ENCODE measurements around the gene ACSF3.

DNA sequence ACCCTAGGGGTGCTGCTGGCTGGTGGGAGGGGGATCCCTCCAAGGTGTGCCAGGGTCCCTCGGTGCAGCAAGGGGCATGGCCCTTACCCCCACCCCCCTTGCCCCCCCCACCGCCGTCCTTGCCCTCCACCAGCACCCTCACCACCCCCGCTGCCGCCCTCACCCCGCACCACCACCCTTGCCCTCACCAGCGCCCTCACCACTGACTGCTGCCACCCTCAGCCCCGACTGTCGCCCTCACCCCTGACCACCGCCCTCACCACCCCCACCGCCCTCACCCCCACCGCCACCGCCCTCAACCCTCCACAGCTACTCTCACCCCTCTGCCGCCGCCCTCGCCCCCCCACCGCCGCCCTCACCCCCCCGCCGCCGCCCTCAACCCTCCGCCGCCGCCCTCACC, 23.1 kb upstream of the ACSF3 start:
- TF ChIP-seq, protein P1, sequence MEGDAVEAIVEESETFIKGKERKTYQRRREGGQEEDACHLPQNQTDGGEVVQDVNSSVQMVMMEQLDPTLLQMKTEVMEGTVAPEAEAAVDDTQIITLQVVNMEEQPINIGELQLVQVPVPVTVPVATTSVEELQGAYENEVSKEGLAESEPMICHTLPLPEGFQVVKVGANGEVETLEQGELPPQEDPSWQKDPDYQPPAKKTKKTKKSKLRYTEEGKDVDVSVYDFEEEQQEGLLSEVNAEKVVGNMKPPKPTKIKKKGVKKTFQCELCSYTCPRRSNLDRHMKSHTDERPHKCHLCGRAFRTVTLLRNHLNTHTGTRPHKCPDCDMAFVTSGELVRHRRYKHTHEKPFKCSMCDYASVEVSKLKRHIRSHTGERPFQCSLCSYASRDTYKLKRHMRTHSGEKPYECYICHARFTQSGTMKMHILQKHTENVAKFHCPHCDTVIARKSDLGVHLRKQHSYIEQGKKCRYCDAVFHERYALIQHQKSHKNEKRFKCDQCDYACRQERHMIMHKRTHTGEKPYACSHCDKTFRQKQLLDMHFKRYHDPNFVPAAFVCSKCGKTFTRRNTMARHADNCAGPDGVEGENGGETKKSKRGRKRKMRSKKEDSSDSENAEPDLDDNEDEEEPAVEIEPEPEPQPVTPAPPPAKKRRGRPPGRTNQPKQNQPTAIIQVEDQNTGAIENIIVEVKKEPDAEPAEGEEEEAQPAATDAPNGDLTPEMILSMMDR (IDR thresholded peaks at IDR 0.05) = no peak
- TF ChIP-seq, protein P2, sequence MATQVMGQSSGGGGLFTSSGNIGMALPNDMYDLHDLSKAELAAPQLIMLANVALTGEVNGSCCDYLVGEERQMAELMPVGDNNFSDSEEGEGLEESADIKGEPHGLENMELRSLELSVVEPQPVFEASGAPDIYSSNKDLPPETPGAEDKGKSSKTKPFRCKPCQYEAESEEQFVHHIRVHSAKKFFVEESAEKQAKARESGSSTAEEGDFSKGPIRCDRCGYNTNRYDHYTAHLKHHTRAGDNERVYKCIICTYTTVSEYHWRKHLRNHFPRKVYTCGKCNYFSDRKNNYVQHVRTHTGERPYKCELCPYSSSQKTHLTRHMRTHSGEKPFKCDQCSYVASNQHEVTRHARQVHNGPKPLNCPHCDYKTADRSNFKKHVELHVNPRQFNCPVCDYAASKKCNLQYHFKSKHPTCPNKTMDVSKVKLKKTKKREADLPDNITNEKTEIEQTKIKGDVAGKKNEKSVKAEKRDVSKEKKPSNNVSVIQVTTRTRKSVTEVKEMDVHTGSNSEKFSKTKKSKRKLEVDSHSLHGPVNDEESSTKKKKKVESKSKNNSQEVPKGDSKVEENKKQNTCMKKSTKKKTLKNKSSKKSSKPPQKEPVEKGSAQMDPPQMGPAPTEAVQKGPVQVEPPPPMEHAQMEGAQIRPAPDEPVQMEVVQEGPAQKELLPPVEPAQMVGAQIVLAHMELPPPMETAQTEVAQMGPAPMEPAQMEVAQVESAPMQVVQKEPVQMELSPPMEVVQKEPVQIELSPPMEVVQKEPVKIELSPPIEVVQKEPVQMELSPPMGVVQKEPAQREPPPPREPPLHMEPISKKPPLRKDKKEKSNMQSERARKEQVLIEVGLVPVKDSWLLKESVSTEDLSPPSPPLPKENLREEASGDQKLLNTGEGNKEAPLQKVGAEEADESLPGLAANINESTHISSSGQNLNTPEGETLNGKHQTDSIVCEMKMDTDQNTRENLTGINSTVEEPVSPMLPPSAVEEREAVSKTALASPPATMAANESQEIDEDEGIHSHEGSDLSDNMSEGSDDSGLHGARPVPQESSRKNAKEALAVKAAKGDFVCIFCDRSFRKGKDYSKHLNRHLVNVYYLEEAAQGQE (IDR thresholded peaks at IDR 0.05; ENCODE audit: insufficient read depth in 1 of 2, low read depth in 2 of 2, low read length in 1 of 2) = no peak

Data from Panc1 (cell line).